B cell (primary cell): ENCODE data around the gene TMEM154. TPM values are rescaled to one million over a fixed set of nuclear protein-coding genes. Genes with fewer than 3 reads are reported as not detected.

Experiments used
- ATAC-seq: fragments of 200-7000 bp; cut with Tn5 transposase; one replicate; pipeline ENCODE4 v1.10.0; 2021; ENCODE audit warnings: low read depth, mild to moderate bottlenecking, moderate number of reproducible peaks, moderate library complexity
- CTCF ChIA-PET: fragments of 350-600 bp; sonication (Branson Sonifier 250); formaldehyde crosslinking; loops from one replicate; lab custom pipeline; 2021; ENCODE audit warnings: antibody characterized with exemption, inconsistent platforms; lab: Charles Lee
- POLR2A ChIA-PET: fragments of 350-600 bp; sonication (Branson Sonifier 250); formaldehyde crosslinking; loops from one replicate; lab custom pipeline; 2021; ENCODE audit warnings: antibody characterized with exemption; lab: Charles Lee
- DNase-seq: peaks from one replicate; pipeline ENCODE4 v3.0.0; 2013
- H2AFZ ChIP-seq: 2 replicates; pipeline ENCODE4 v1.6.1; 2012; ENCODE audit warnings: mild to moderate bottlenecking, low read depth, low read length; ENCODE audit not compliant: insufficient read depth, poor library complexity, severe bottlenecking
- H3K27ac ChIP-seq, 2 donors: 1 replicate in 1 of 2; 2 replicates in 1 of 2; pipeline ENCODE4 v1.5.1; 2012 to 2013; ENCODE audit warnings: low read length in 2 of 2, mild to moderate bottlenecking in 2 of 2, moderate library complexity in 1 of 2
- H3K27me3 ChIP-seq, 4 experiments: fragments of 200-600 bp in 1 of 4; sonication (generic) in 1 of 4; replicated peaks in 1 of 4; 1 replicate in 2 of 4; 2 replicates in 2 of 4; pipeline versions ENCODE4 v1.6.1 to v1.7.0; 2013 to 2016; ENCODE audit warnings: low read length in 3 of 4, mild to moderate bottlenecking in 2 of 4, mixed read lengths in 1 of 4, moderate library complexity in 1 of 4; ENCODE audit not compliant: insufficient read depth in 4 of 4, control insufficient read depth in 3 of 4; ENCODE audit errors: control extremely low read depth in 1 of 4
- H3K36me3 ChIP-seq, 2 experiments: replicated peaks in 1 of 2; 1 replicate in 1 of 2; 2 replicates in 1 of 2; pipeline versions ENCODE4 v1.6.1 to v1.7.1; 2013; ENCODE audit warnings: low read length in 1 of 2; ENCODE audit not compliant: insufficient read depth in 2 of 2, control insufficient read depth in 1 of 2; ENCODE audit errors: control extremely low read depth in 1 of 2, extremely low read depth in 1 of 2
- H3K4me1 ChIP-seq, 2 donors: fragments of 200-600 bp in 1 of 2; sonication (generic) in 1 of 2; 1 replicate in 1 of 2; 2 replicates in 1 of 2; pipeline versions ENCODE4 v1.5.1 to v1.6.1; 2013 to 2017; ENCODE audit warnings: low read length in 2 of 2; ENCODE audit not compliant: control insufficient read depth in 2 of 2, insufficient read depth in 2 of 2
- H3K4me2 ChIP-seq: replicated peaks from 2 replicates; pipeline ENCODE3; 2012; ENCODE audit warnings: mild to moderate bottlenecking, low read depth, low read length; ENCODE audit not compliant: poor library complexity, severe bottlenecking
- H3K4me3 ChIP-seq, 5 experiments: fragments of 200-600 bp in 1 of 5; sonication (generic) in 1 of 5; 1 replicate in 3 of 5; 2 replicates in 2 of 5; pipeline versions ENCODE4 v1.5.1 to v1.7.0; 2011 to 2016; ENCODE audit warnings: low read length in 4 of 5, mild to moderate bottlenecking in 4 of 5, low read depth in 2 of 5, control low read depth in 1 of 5, moderate library complexity in 1 of 5; ENCODE audit not compliant: insufficient read depth in 1 of 5; ENCODE audit errors: control extremely low read depth in 1 of 5, extremely low read depth in 1 of 5
- H3K79me2 ChIP-seq: fragments of 200-600 bp; sonication (generic); one replicate; pipeline ENCODE4 v1.6.0; 2016; ENCODE audit warnings: low read length; ENCODE audit not compliant: control insufficient read depth, insufficient read depth
- H3K9ac ChIP-seq: fragments of 200-600 bp; sonication (generic); 2 replicates; pipeline ENCODE4 v1.6.1; 2017; ENCODE audit warnings: mild to moderate bottlenecking, low read length, moderate library complexity
- H3K9me3 ChIP-seq, 3 donors: one replicate each; pipeline versions ENCODE4 v1.6.1 to v1.7.1; 2013; ENCODE audit warnings: low read length in 2 of 3; ENCODE audit not compliant: control insufficient read depth in 2 of 3, insufficient read depth in 1 of 3; ENCODE audit errors: control extremely low read depth in 1 of 3
- H4K20me1 ChIP-seq: 2 replicates; pipeline ENCODE4 v1.6.0; 2012; ENCODE audit warnings: mild to moderate bottlenecking, low read length; ENCODE audit not compliant: insufficient read depth, control insufficient read depth, poor library complexity, severe bottlenecking
- H3K27ac Mint-ChIP-seq: one replicate; pipeline ENCODE4 v1.8.0; 2021; ENCODE audit warnings: mixed read lengths
- H3K27me3 Mint-ChIP-seq: one replicate; pipeline ENCODE4 v1.8.0; 2021; ENCODE audit warnings: mixed read lengths
- H3K4me1 Mint-ChIP-seq: one replicate; pipeline ENCODE4 v1.8.0; 2021; ENCODE audit warnings: mixed read lengths
- H3K4me3 Mint-ChIP-seq: one replicate; pipeline ENCODE4 v1.8.0; 2021; ENCODE audit warnings: mixed read lengths
- H3K9me3 Mint-ChIP-seq: one replicate; pipeline ENCODE4 v1.8.0; 2022; ENCODE audit warnings: mixed read lengths; ENCODE audit not compliant: insufficient read depth
- EZH2 ChIP-seq: IDR thresholded peaks from 2 replicates; pipeline ENCODE4 v1.6.1; 2012; ENCODE audit warnings: borderline replicate concordance, low read depth, mild to moderate bottlenecking, moderate library complexity, low read length; ENCODE audit not compliant: insufficient read depth, poor library complexity, severe bottlenecking
- WGBS: methylation state at CpG from one replicate; pipeline ENCODE4 v1.1.5; 2013; ENCODE audit warnings: missing lambda C conversion rate; ENCODE audit not compliant: insufficient coverage; 5-methylcytosine and 5-hydroxymethylcytosine counted together
- intact Hi-C: fragments of 100-400 bp; cut with micrococcal nuclease; formaldehyde crosslinking; loops from one replicate; pipeline ENCODE4 v1.10.0; 2022
- polyA plus RNA-seq: library from polyadenylated mRNA; depleted of rRNA; stranded (reverse); fragments of >200 nt; gene quantifications from 2 replicates; pipeline ENCODE4 v1.2.3, GENCODE V29; 2012
- total RNA-seq, 2 donors: library from RNA; stranded (reverse); fragments of 120-200 nt in 1 of 2; gene quantifications; 1 replicate in 1 of 2; 2 replicates in 1 of 2; pipeline versions ENCODE4 v1.2.3 to v1.2.4, GENCODE V29; 2013 to 2022
- TF ChIP-seq, protein P1 (sequence below): fragments of 200-600 bp; IDR thresholded peaks from one replicate; pipeline ENCODE4 v1.8.0; 2022; ENCODE audit warnings: antibody characterized with exemption, mild to moderate bottlenecking

The TMEM154 gene
- total and polyA plus RNA-seq, 2 donors (not counting 1 experiment from before 2014, with no cell fraction given): 20.1 to 99.1 TPM

GRCh38 chr4:152655272-152656129, 24.3 kb downstream of the TMEM154 start:
- H3K27ac Mint-ChIP-seq: peak overlapping the region; percentile 78
- Histone ChIP-seq H2AFZ (no peak overlapping the region), H3K9me3 (peaks cover 3 to 29% (median 21%) of the 10 kb centered on the region in 3 donors), H3K27me3 (no peaks in the 10 kb centered on the region), H3K4me2 (peak overlapping the region; percentile 19), H3K4me1 (peaks cover 38 to 41% of the 10 kb centered on the region in 2 donors), H3K27ac (peak overlapping the region in 1 of 2 donors; percentile 28), H3K9ac (no peak overlapping the region), H3K4me3 (no peak overlapping the region), H3K79me2 (peaks cover 79% of the 10 kb centered on the region), H4K20me1 (peaks cover 30% of the 10 kb centered on the region), H3K36me3 (peaks cover 17 to 34% of the 10 kb centered on the region in 2 experiments)
- ATAC-seq (no peak), DNase-seq (no peak)
- TF ChIP-seq, protein P1, sequence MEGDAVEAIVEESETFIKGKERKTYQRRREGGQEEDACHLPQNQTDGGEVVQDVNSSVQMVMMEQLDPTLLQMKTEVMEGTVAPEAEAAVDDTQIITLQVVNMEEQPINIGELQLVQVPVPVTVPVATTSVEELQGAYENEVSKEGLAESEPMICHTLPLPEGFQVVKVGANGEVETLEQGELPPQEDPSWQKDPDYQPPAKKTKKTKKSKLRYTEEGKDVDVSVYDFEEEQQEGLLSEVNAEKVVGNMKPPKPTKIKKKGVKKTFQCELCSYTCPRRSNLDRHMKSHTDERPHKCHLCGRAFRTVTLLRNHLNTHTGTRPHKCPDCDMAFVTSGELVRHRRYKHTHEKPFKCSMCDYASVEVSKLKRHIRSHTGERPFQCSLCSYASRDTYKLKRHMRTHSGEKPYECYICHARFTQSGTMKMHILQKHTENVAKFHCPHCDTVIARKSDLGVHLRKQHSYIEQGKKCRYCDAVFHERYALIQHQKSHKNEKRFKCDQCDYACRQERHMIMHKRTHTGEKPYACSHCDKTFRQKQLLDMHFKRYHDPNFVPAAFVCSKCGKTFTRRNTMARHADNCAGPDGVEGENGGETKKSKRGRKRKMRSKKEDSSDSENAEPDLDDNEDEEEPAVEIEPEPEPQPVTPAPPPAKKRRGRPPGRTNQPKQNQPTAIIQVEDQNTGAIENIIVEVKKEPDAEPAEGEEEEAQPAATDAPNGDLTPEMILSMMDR: no peak
- no peak for TF ChIP-seq EZH2
- ChIA-PET POLR2A (interaction anchor here (1.6 kb wide), 1 partner anchor 12 kb away, joined by 3 read pairs; no protein-coding TSS in a partner anchor), CTCF (interaction anchor here (0.6 to 2.9 kb wide), 6 partner anchors 8 to 212 kb away, joined by 3 to 10 read pairs (median 3); no protein-coding TSS in a partner anchor)
- H3K4me1 Mint-ChIP-seq: peaks cover 48% of the 10 kb centered on the region
- intact Hi-C loops: no loop called here
- no peak overlapping the region for H3K4me3 Mint-ChIP-seq
- H3K9me3 Mint-ChIP-seq: peaks cover 6% of the 10 kb centered on the region
- 100% methylated on average over 5 of the region's 7 CpGs for WGBS
- H3K27me3 Mint-ChIP-seq: no peaks in the 10 kb centered on the region

GRCh38 chr4:152652102-152652501, 27.7 kb downstream of the TMEM154 start:
- Mint-ChIP-seq H3K4me3 (no peak overlapping the region), H3K27me3 (no peaks in the 10 kb centered on the region), H3K9me3 (peaks cover 4% of the 10 kb centered on the region), H3K27ac (peak overlapping the region; percentile 38), H3K4me1 (peaks cover 42% of the 10 kb centered on the region)
- Histone ChIP-seq H3K27ac (no peak overlapping the region), H3K36me3 (peaks cover 19 to 57% of the 10 kb centered on the region in 2 experiments), H3K9ac (no peak overlapping the region), H3K79me2 (peaks cover 53% of the 10 kb centered on the region), H3K4me1 (peaks cover 29 to 33% of the 10 kb centered on the region in 2 donors), H3K27me3 (no peaks in the 10 kb centered on the region), H3K9me3 (peaks cover 1 to 29% (median 10%) of the 10 kb centered on the region in 3 donors), H3K4me3 (no peak overlapping the region), H4K20me1 (peaks cover 30% of the 10 kb centered on the region), H3K4me2 (no peak overlapping the region), H2AFZ (no peak overlapping the region)
- intact Hi-C loops: no loop called here
- POLR2A ChIA-PET: no interaction called here
- ATAC-seq: no peak
- TF ChIP-seq EZH2: no peak
- TF ChIP-seq, protein P1: no peak
- CTCF ChIA-PET: interaction anchor here (0.6 kb wide), 1 partner anchor 23 kb away, joined by 3 read pairs; no protein-coding TSS in a partner anchor
- no peak for DNase-seq
- WGBS: no CpG with 5 or more reads among the region's 1 CpG
